HG02571 (cell line): ENCODE measurements around the gene KRTAP5-3.

Source experiments
- ATAC-seq: cut with Tn5 transposase; IDR thresholded peaks from one replicate; pipeline ENCODE4 v1.9.1; 2021; ENCODE audit warnings: mild to moderate bottlenecking, moderate library complexity; ENCODE audit not compliant: unreplicated experiment

KRTAP5-3 gene

GRCh38 chr11:1643146-1643690, 35.0 kb upstream of the KRTAP5-3 start:
- no peak for ATAC-seq

GRCh38 chr11:1642288-1643145, 34.3 kb upstream of the KRTAP5-3 start:
- ATAC-seq, result no peak

- ATAC-seq, result no peak
Measured at GRCh38 chr11:1641096-1641495, 32.8 kb upstream of the KRTAP5-3 start.

- no peak for ATAC-seq
Measured at GRCh38 chr11:1640076-1640946, 32.0 kb upstream of the KRTAP5-3 start.

GRCh38 chr11:1639666-1640065, 31.4 kb upstream of the KRTAP5-3 start:
- ATAC-seq, result no peak

- ATAC-seq, result no peak
Measured at GRCh38 chr11:1639102-1639620, 30.9 kb upstream of the KRTAP5-3 start.

- no peak for ATAC-seq
Measured at GRCh38 chr11:1638344-1638743, 30.1 kb upstream of the KRTAP5-3 start.

GRCh38 chr11:1637628-1638027, 29.4 kb upstream of the KRTAP5-3 start:
- no peak for ATAC-seq

GRCh38 chr11:1636291-1636950, 28.2 kb upstream of the KRTAP5-3 start:
- no peak for ATAC-seq

GRCh38 chr11:1633864-1634263, 25.6 kb upstream of the KRTAP5-3 start:
- ATAC-seq, result no peak

GRCh38 chr11:1632053-1632714, 23.9 kb upstream of the KRTAP5-3 start:
- no peak for ATAC-seq

GRCh38 chr11:1631066-1631568, 22.9 kb upstream of the KRTAP5-3 start:
- no peak for ATAC-seq

GRCh38 chr11:1630271-1630670, 22.0 kb upstream of the KRTAP5-3 start:
- no peak for ATAC-seq

- no peak for ATAC-seq
Measured at GRCh38 chr11:1629326-1630185, 21.3 kb upstream of the KRTAP5-3 start, which contains the start of gene KRTAP5-5. Gene KRTAP5-5, plus strand, starts transcription at chr11:1629775. Its CDS starts 66 bp downstream, at chr11:1629841.

- ATAC-seq, result no peak
Measured at GRCh38 chr11:1628506-1629325, 20.5 kb upstream of the KRTAP5-3 start.

- no peak for ATAC-seq
Measured at GRCh38 chr11:1625541-1625940, 17.3 kb upstream of the KRTAP5-3 start.

GRCh38 chr11:1624621-1625020, 16.4 kb upstream of the KRTAP5-3 start:
- ATAC-seq, result no peak

GRCh38 chr11:1623716-1624115, 15.5 kb upstream of the KRTAP5-3 start:
- ATAC-seq, result no peak
